ENCODE results near the gene PYROXD2. TPM values are rescaled to one million over a fixed set of nuclear protein-coding genes. Genes with fewer than 3 reads are reported as not detected.

Gene PYROXD2
- total and polyA plus RNA-seq, 7 donors, result 0.60 to 11.9 (median 8.0) TPM

- 89 to 90% methylated on average over 5 of the region's 5 CpGs for WGBS, 2 donors
- DNase-seq, result no peak
- H3K4me3 ChIP-seq, result no peak overlapping the region
- peaks cover 0 to 37% (median 4%) of the 10 kb centered on the region in 4 donors for H3K36me3 ChIP-seq
- no peak for TF ChIP-seq POLR2AphosphoS5 (IDR thresholded peaks at IDR 0.05)
- TF ChIP-seq POLR2A (IDR thresholded peaks at IDR 0.05), result no peak
- TF ChIP-seq CTCF (IDR thresholded peaks at IDR 0.05), result no peak
- TF ChIP-seq EP300 (IDR thresholded peaks at IDR 0.05), result no peak
- intact Hi-C loops (cut with DNase I), result no loop called here
- no peak overlapping the region for H3K27ac ChIP-seq
- H3K4me1 ChIP-seq, result no peaks in the 10 kb centered on the region
- H3K9me3 ChIP-seq, result no peaks in the 10 kb centered on the region
- no peaks in the 10 kb centered on the region for H3K27me3 ChIP-seq
These were observed 32.3 kb downstream of the PYROXD2 start for GRCh38 chr10:98382691-98383101.

GRCh38 chr10:98380493-98381339 lies 34.3 kb downstream of the PYROXD2 start:
- 92 to 94% methylated on average over 8 of the region's 8 CpGs for WGBS, 2 donors
- Histone ChIP-seq H3K4me3 (no peak overlapping the region), H3K27me3 (no peaks in the 10 kb centered on the region), H3K4me1 (no peaks in the 10 kb centered on the region), H3K36me3 (peaks cover 0 to 24% (median 3%) of the 10 kb centered on the region in 4 donors), H3K27ac (no peak overlapping the region), H3K9me3 (peaks cover 0 to 3% (median 0%) of the 10 kb centered on the region in 4 donors)
- no peak for DNase-seq
- TF ChIP-seq EP300 (IDR thresholded peaks at IDR 0.05) (no peak), CTCF (IDR thresholded peaks at IDR 0.05) (no peak), POLR2AphosphoS5 (IDR thresholded peaks at IDR 0.05) (no peak), POLR2A (IDR thresholded peaks at IDR 0.05) (no peak)
- intact Hi-C loops (cut with DNase I), result no loop called here

- Histone ChIP-seq H3K36me3 (peaks cover 0 to 7% (median 3%) of the 10 kb centered on the region in 4 donors), H3K27ac (no peak overlapping the region), H3K4me3 (no peak overlapping the region), H3K4me1 (peaks cover 0 to 15% (median 7%) of the 10 kb centered on the region in 4 donors), H3K9me3 (peaks cover 0 to 3% (median 0%) of the 10 kb centered on the region in 4 donors), H3K27me3 (no peaks in the 10 kb centered on the region)
- TF ChIP-seq EP300 (IDR thresholded peaks at IDR 0.05), result no peak
- no peak for TF ChIP-seq POLR2AphosphoS5 (IDR thresholded peaks at IDR 0.05)
- TF ChIP-seq POLR2A (IDR thresholded peaks at IDR 0.05), result no peak
- no peak for TF ChIP-seq CTCF (IDR thresholded peaks at IDR 0.05)
- intact Hi-C loops (cut with DNase I), result no loop called here
- WGBS, 2 donors, result 96 to 97% methylated on average over 4 of the region's 4 CpGs
- DNase-seq, result no peak
These were observed 36.3 kb downstream of the PYROXD2 start for GRCh38 chr10:98378722-98379121.

- Histone ChIP-seq H3K27ac (no peak overlapping the region), H3K36me3 (peaks cover 0 to 2% (median 0%) of the 10 kb centered on the region in 4 donors), H3K4me3 (no peak overlapping the region), H3K4me1 (peaks cover 0 to 21% (median 9%) of the 10 kb centered on the region in 4 donors), H3K27me3 (no peaks in the 10 kb centered on the region), H3K9me3 (peaks cover 0 to 3% (median 0%) of the 10 kb centered on the region in 4 donors)
- 93 to 95% methylated on average over 3 of the region's 3 CpGs for WGBS, 2 donors
- DNase-seq, result no peak
- intact Hi-C loops (cut with DNase I), result no loop called here
- TF ChIP-seq POLR2A (IDR thresholded peaks at IDR 0.05) (no peak), POLR2AphosphoS5 (IDR thresholded peaks at IDR 0.05) (no peak), CTCF (IDR thresholded peaks at IDR 0.05) (no peak), EP300 (IDR thresholded peaks at IDR 0.05) (no peak)
These were observed 37.4 kb downstream of the PYROXD2 start for GRCh38 chr10:98377536-98377935.
